ENCODE results near the gene LCLAT1. TPM values are rescaled to one million over a fixed set of nuclear protein-coding genes. Genes with fewer than 3 reads are reported as not detected.

The LCLAT1 gene
- total RNA-seq, 1 experiment from 2014 or later: 32.9 TPM

DNA sequence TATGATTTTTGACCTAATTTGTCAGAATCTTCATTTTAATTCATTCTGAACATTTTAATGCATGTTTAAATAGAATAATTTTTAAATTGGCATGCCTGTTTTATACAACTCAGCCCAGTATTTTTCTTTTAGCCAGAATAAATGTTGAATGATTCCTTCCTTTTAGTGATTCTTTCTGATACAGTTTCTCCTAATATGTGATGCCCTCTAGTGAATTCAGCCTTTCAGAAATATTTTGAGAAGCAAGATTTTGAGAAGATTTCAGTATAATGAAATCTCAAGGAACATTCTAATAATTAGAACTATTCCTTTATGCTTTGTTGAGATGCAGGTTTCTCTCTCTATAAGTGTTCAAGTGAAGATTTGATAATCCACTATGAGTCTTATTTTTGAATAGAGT, 28.5 kb downstream of the LCLAT1 start:
- Histone ChIP-seq H3K27ac (ENCODE audit: insufficient read length, low read depth, low read length) (no peak overlapping the region), H3K27me3 (ENCODE audit: insufficient read depth, low read length) (no peaks in the 10 kb centered on the region), H3K9me3 (ENCODE audit: control insufficient read depth, low read depth, low read length) (no peaks in the 10 kb centered on the region), H3K18ac (ENCODE audit: insufficient read length, low read depth, low read length) (no peak overlapping the region), H3K14ac (ENCODE audit: insufficient read depth, low read length) (no peak overlapping the region), H3K23ac (ENCODE audit: insufficient read length, low read depth, low read length) (no peak overlapping the region), H3K9ac (ENCODE audit: extremely low read depth, insufficient read length, low read length) (no peak overlapping the region), H3T11ph (ENCODE audit: low read length) (no peak overlapping the region), H4K20me1 (ENCODE audit: control insufficient read depth, insufficient read depth, insufficient read length) (no peaks in the 10 kb centered on the region), H3K4ac (ENCODE audit: low read depth, low read length) (no peak overlapping the region), H2BK20ac (ENCODE audit: low read depth, low read length, poor library complexity, severe bottlenecking) (no peak overlapping the region), H3K79me1 (ENCODE audit: insufficient read depth, low read depth, low read length, poor library complexity, severe bottlenecking) (peaks cover 2% of the 10 kb centered on the region), H3K4me1 (ENCODE audit: insufficient read depth, low read length) (no peaks in the 10 kb centered on the region), H2AFZ (ENCODE audit: low read length) (no peak overlapping the region), H2BK5ac (ENCODE audit: insufficient read length, low read length) (no peak overlapping the region), H2AK5ac (ENCODE audit: insufficient read length, low read length) (no peak overlapping the region), H4K91ac (ENCODE audit: insufficient read length, low read depth, low read length) (no peak overlapping the region), H2BK15ac (ENCODE audit: low read depth, low read length) (no peak overlapping the region), H3K56ac (ENCODE audit: insufficient read length, low read depth, low read length) (no peak overlapping the region), H3K4me2 (ENCODE audit: insufficient read depth, insufficient read length, low read length) (no peak overlapping the region), H2BK120ac (ENCODE audit: low read depth, low read length, poor library complexity, severe bottlenecking) (no peak overlapping the region), H3K79me2 (ENCODE audit: insufficient read depth, low read length) (no peaks in the 10 kb centered on the region), H4K5ac (ENCODE audit: insufficient read length, low read depth, low read length) (no peak overlapping the region), H3K23me2 (ENCODE audit: insufficient read length, low read depth, low read length, poor library complexity, severe bottlenecking) (no peaks in the 10 kb centered on the region), H2BK12ac (ENCODE audit: insufficient read length, low read depth, low read length) (no peak overlapping the region), H4K8ac (replicated peaks; ENCODE audit: insufficient read length, low read depth, low read length) (no peak overlapping the region)
- Mint-ChIP-seq H3K9me3 (peaks cover 0 to 4% of the 10 kb centered on the region in 2 experiments; a peak in 1 of 5 replicates), H3K27me3 (ENCODE audit: low read depth) (no peaks in the 10 kb centered on the region), H3K4me3 (no peak overlapping the region), H3K27ac (no peak overlapping the region), H3K36me3 (ENCODE audit: insufficient read depth in 1 of 3, low read depth in 3 of 3) (peaks cover 4 to 18% (median 4%) of the 10 kb centered on the region in 3 experiments; a peak in 4 of 7 replicates), H3K4me1 (peaks cover 4 to 6% of the 10 kb centered on the region in 2 experiments)
- DNase-seq: no peak
- TF ChIP-seq, protein P1, sequence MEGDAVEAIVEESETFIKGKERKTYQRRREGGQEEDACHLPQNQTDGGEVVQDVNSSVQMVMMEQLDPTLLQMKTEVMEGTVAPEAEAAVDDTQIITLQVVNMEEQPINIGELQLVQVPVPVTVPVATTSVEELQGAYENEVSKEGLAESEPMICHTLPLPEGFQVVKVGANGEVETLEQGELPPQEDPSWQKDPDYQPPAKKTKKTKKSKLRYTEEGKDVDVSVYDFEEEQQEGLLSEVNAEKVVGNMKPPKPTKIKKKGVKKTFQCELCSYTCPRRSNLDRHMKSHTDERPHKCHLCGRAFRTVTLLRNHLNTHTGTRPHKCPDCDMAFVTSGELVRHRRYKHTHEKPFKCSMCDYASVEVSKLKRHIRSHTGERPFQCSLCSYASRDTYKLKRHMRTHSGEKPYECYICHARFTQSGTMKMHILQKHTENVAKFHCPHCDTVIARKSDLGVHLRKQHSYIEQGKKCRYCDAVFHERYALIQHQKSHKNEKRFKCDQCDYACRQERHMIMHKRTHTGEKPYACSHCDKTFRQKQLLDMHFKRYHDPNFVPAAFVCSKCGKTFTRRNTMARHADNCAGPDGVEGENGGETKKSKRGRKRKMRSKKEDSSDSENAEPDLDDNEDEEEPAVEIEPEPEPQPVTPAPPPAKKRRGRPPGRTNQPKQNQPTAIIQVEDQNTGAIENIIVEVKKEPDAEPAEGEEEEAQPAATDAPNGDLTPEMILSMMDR (conservative IDR thresholded peaks at IDR 0.05): no peak

All from H9 (cell line).